IMR-90 (cell line): ENCODE measurements around the gene SRGAP3. TPM values are rescaled to one million over a fixed set of nuclear protein-coding genes. Genes with fewer than 3 reads are reported as not detected.

ENCODE experiments used
- ATAC-seq: fragments of 200-7000 bp; cut with Tn5 transposase; 2 replicates; pipeline ENCODE4 v1.9.1; 2020; ENCODE audit warnings: low read depth, mild to moderate bottlenecking, moderate library complexity
- BruUV-seq: library from RNA; stranded (reverse); fragments of 400-500 nt; replicated peaks from 2 replicates; lab custom pipeline; 2021; lab: Mats Ljungman, UMichigan
- CTCF ChIA-PET: fragments of 300-600 bp; formaldehyde crosslinking; extraction: SDS; loops from one replicate; lab custom pipeline; 2021; ENCODE audit warnings: antibody characterized with exemption; lab: Yijun Ruan, JAX
- POLR2A ChIA-PET: fragments of 300-600 bp; sonication (Branson Sonifier 250); formaldehyde crosslinking; loops from one replicate; lab custom pipeline; 2022; ENCODE audit warnings: antibody characterized with exemption; ENCODE audit not compliant: unreplicated experiment; lab: Charles Lee
- DNase-seq: peaks from one replicate; pipeline ENCODE4 v3.0.0; 2013
- H2AFZ ChIP-seq: replicated peaks from 2 replicates; pipeline ENCODE3; 2013; ENCODE audit warnings: low read length, mild to moderate bottlenecking; ENCODE audit not compliant: poor library complexity
- H2AK5ac ChIP-seq: 2 replicates; pipeline ENCODE4 v1.6.1; 2013; ENCODE audit warnings: low read depth, low read length, inconsistent platforms
- H2AK9ac ChIP-seq: replicated peaks from 2 replicates; pipeline ENCODE3; 2013; ENCODE audit warnings: mild to moderate bottlenecking, low read depth, low read length, moderate library complexity; ENCODE audit not compliant: poor library complexity
- H2BK120ac ChIP-seq: 2 replicates; pipeline ENCODE4 v1.6.1; 2013; ENCODE audit warnings: low read depth, low read length, inconsistent platforms
- H2BK15ac ChIP-seq: 3 replicates; pipeline ENCODE4 v1.6.1; 2013; ENCODE audit warnings: low read depth, low read length, inconsistent platforms
- H2BK20ac ChIP-seq: 2 replicates; pipeline ENCODE4 v1.6.1; 2013; ENCODE audit warnings: low read depth, mild to moderate bottlenecking, inconsistent platforms, low read length, moderate library complexity
- H2BK5ac ChIP-seq: 2 replicates; pipeline ENCODE4 v1.6.1; 2013; ENCODE audit warnings: mild to moderate bottlenecking, low read depth, low read length, inconsistent platforms; ENCODE audit not compliant: poor library complexity, severe bottlenecking
- H3K14ac ChIP-seq: replicated peaks from 2 replicates; pipeline ENCODE4 v1.6.1; 2013; ENCODE audit warnings: low read depth, low read length, inconsistent platforms
- H3K18ac ChIP-seq: 2 replicates; pipeline ENCODE4 v1.6.1; 2013; ENCODE audit warnings: low read depth, low read length, control low read depth
- H3K23ac ChIP-seq: 2 replicates; pipeline ENCODE4 v1.6.1; 2013; ENCODE audit warnings: low read depth, low read length, inconsistent platforms
- H3K27ac ChIP-seq: 2 replicates; pipeline ENCODE4 v1.5.1; 2013; ENCODE audit warnings: mild to moderate bottlenecking, control low read depth, low read length; ENCODE audit not compliant: insufficient read depth
- H3K27me3 ChIP-seq: 2 replicates; pipeline ENCODE4 v1.6.1; 2013; ENCODE audit warnings: low read length; ENCODE audit not compliant: control insufficient read depth, insufficient read depth
- H3K36me3 ChIP-seq: 2 replicates; pipeline ENCODE4 v1.6.1; 2013; ENCODE audit warnings: low read length, mixed read lengths; ENCODE audit not compliant: control insufficient read depth, insufficient read depth
- H3K4ac ChIP-seq: 2 replicates; pipeline ENCODE4 v1.6.1; 2013; ENCODE audit warnings: low read depth, low read length, inconsistent platforms
- H3K4me1 ChIP-seq: 2 replicates; pipeline ENCODE4 v1.6.1; 2013; ENCODE audit warnings: low read length, mixed read lengths; ENCODE audit not compliant: control insufficient read depth, insufficient read depth
- H3K4me2 ChIP-seq: 2 replicates; pipeline ENCODE4 v1.6.1; 2013; ENCODE audit warnings: low read depth, mild to moderate bottlenecking, control low read depth, low read length, moderate library complexity
- H3K4me3 ChIP-seq: 2 replicates; pipeline ENCODE4 v1.5.1; 2013; ENCODE audit warnings: low read depth, mild to moderate bottlenecking, control low read depth, low read length, moderate library complexity; ENCODE audit not compliant: insufficient read depth
- H3K56ac ChIP-seq: 2 replicates; pipeline ENCODE4 v1.6.1; 2013; ENCODE audit warnings: low read length, inconsistent platforms; ENCODE audit not compliant: insufficient read depth; ENCODE audit errors: extremely low read depth
- H3K79me1 ChIP-seq, 2 experiments: 2 replicates each; pipeline ENCODE4 v1.6.1; 2013; ENCODE audit warnings: low read length in 2 of 2, inconsistent platforms in 1 of 2, low read depth in 1 of 2
- H3K9ac ChIP-seq: 2 replicates; pipeline ENCODE4 v1.6.1; 2013; ENCODE audit warnings: low read depth, low read length, control low read depth
- H3K9me1 ChIP-seq: 2 replicates; pipeline ENCODE4 v1.6.1; 2013; ENCODE audit warnings: low read length, inconsistent platforms; ENCODE audit not compliant: insufficient read depth
- H3K9me3 ChIP-seq: 2 replicates; pipeline ENCODE4 v1.6.1; 2013; ENCODE audit warnings: low read length; ENCODE audit not compliant: control insufficient read depth, insufficient read depth
- H4K20me1 ChIP-seq: 2 replicates; pipeline ENCODE4 v1.6.1; 2013; ENCODE audit warnings: low read length, inconsistent platforms; ENCODE audit not compliant: insufficient read depth
- H4K5ac ChIP-seq: 2 replicates; pipeline ENCODE4 v1.6.1; 2013; ENCODE audit warnings: mild to moderate bottlenecking, low read depth, low read length, control low read depth
- H4K8ac ChIP-seq, 2 experiments: 2 replicates each; pipeline ENCODE4 v1.6.1; 2013; ENCODE audit warnings: low read depth in 2 of 2, low read length in 2 of 2, control low read depth in 1 of 2, inconsistent platforms in 1 of 2
- H4K91ac ChIP-seq: 2 replicates; pipeline ENCODE4 v1.6.1; 2013; ENCODE audit warnings: low read depth, low read length, inconsistent platforms; ENCODE audit not compliant: insufficient read depth
- BHLHE40 ChIP-seq: fragments of 150-350 bp; IDR thresholded peaks from 2 replicates; pipeline ENCODE4 v1.6.1; 2016; ENCODE audit warnings: mild to moderate bottlenecking, low read depth, low read length
- CEBPB ChIP-seq: IDR thresholded peaks from 2 replicates; pipeline ENCODE4 v1.6.1; 2012; ENCODE audit warnings: low read depth, low read length, improper control_type of control experiment
- CHD1 ChIP-seq: IDR thresholded peaks from 2 replicates; pipeline ENCODE4 v1.6.1; 2012; ENCODE audit warnings: low read depth, low read length, improper control_type of control experiment
- CTCF ChIP-seq: conservative IDR thresholded peaks from 2 replicates; pipeline ENCODE4 v1.5.1; 2012; ENCODE audit warnings: mild to moderate bottlenecking, low read depth, low read length, improper control_type of control experiment
- ELK1 ChIP-seq: fragments of 150-350 bp; IDR thresholded peaks from 2 replicates; pipeline ENCODE4 v1.6.1; 2016; ENCODE audit warnings: low read depth, mild to moderate bottlenecking, low read length, moderate library complexity, borderline replicate concordance
- FOS ChIP-seq: fragments of 150-350 bp; IDR thresholded peaks from 2 replicates; pipeline ENCODE4 v1.6.1; 2016; ENCODE audit warnings: low read depth, low read length
- MAFK ChIP-seq: IDR thresholded peaks from 2 replicates; pipeline ENCODE4 v1.6.1; 2012; ENCODE audit warnings: low read depth, low read length, improper control_type of control experiment
- MAZ ChIP-seq: IDR thresholded peaks from 2 replicates; pipeline ENCODE4 v1.6.1; 2012; ENCODE audit warnings: low read depth, mild to moderate bottlenecking, low read length, improper control_type of control experiment, moderate library complexity, borderline replicate concordance
- MXI1 ChIP-seq: IDR thresholded peaks from 2 replicates; pipeline ENCODE4 v1.6.1; 2012; ENCODE audit warnings: low read depth, mild to moderate bottlenecking, low read length, moderate library complexity, borderline replicate concordance
- NFE2L2 ChIP-seq: fragments of 150-350 bp; IDR thresholded peaks from 2 replicates; pipeline ENCODE4 v1.6.1; 2016; ENCODE audit warnings: low read depth, mild to moderate bottlenecking, low read length
- POLR2A ChIP-seq: IDR thresholded peaks from 2 replicates; pipeline ENCODE4 v1.6.1; 2012; ENCODE audit warnings: mild to moderate bottlenecking, low read depth, low read length
- RAD21 ChIP-seq: IDR thresholded peaks from 2 replicates; pipeline ENCODE4 v1.6.1; 2012; ENCODE audit warnings: low read length, improper control_type of control experiment
- RCOR1 ChIP-seq: IDR thresholded peaks from 2 replicates; pipeline ENCODE4 v1.6.1; 2012; ENCODE audit warnings: mild to moderate bottlenecking, low read length, improper control_type of control experiment; ENCODE audit not compliant: insufficient replicate concordance
- RFX5 ChIP-seq: IDR thresholded peaks from 2 replicates; pipeline ENCODE4 v1.8.0; 2012; ENCODE audit warnings: low read depth, mild to moderate bottlenecking, low read length, moderate library complexity
- SMC3 ChIP-seq: fragments of 150-350 bp; IDR thresholded peaks from 2 replicates; pipeline ENCODE4 v1.6.1; 2016; ENCODE audit warnings: low read depth, mild to moderate bottlenecking, antibody characterized with exemption, low read length, moderate library complexity
- USF2 ChIP-seq: fragments of 150-350 bp; IDR thresholded peaks from 2 replicates; pipeline ENCODE4 v1.6.1; 2017; ENCODE audit warnings: mild to moderate bottlenecking, antibody characterized with exemption, low read length, low read depth
- WGBS, 2 experiments: methylation state at CpG; one replicate each; pipeline versions ENCODE4 v1.1.5 to v1.1.7; 2013; ENCODE audit warnings: missing lambda C conversion rate in 2 of 2; ENCODE audit not compliant: insufficient read length in 1 of 2; ENCODE audit errors: extremely low coverage in 2 of 2; 5-methylcytosine and 5-hydroxymethylcytosine counted together
- dilution Hi-C: fragments of 300-500 bp; cut with HindIII; formaldehyde crosslinking; loops from one replicate; pipeline ENCODE4 v1.14.3; 2018; ENCODE audit warnings: low sequenced_read_pairs; ENCODE audit not compliant: unreplicated experiment
- in situ Hi-C: fragments of 300-500 bp; cut with MboI; formaldehyde crosslinking; loops from 3 replicates; pipeline ENCODE4 v1.14.3; 2019; ENCODE audit warnings: low sequenced_read_pairs, inconsistent platforms, mixed read lengths
- intact Hi-C: fragments of 100-400 bp; cut with micrococcal nuclease; formaldehyde crosslinking; loops from 2 replicates; pipeline ENCODE4 v1.10.0; 2022
- polyA plus RNA-seq, 3 experiments: library from polyadenylated mRNA; depleted of rRNA; stranded (reverse); fragments of >200 nt; gene quantifications; 2 replicates each; pipeline ENCODE4 v1.2.3, GENCODE V29; 2012; ENCODE audit warnings: low replicate concordance in 1 of 3
- total RNA-seq: library from RNA; depleted of rRNA; stranded (reverse); fragments of >200 nt; gene quantifications from 2 replicates; pipeline ENCODE4 v1.2.3, GENCODE V29; 2012

SRGAP3 gene
- total and polyA plus RNA-seq, 2 of the 4 experiments (the other 2 are of a cell fraction), result 0.68 to 1.4 TPM

- Histone ChIP-seq H2BK5ac (no peak overlapping the region), H2AK5ac (no peak overlapping the region), H3K79me1 (no peaks in the 10 kb centered on the region), H4K5ac (no peak overlapping the region), H3K9me3 (no peaks in the 10 kb centered on the region), H4K91ac (no peak overlapping the region), H2BK20ac (no peak overlapping the region), H3K9me1 (no peaks in the 10 kb centered on the region), H4K8ac (no peak overlapping the region), H2BK120ac (no peak overlapping the region), H3K23ac (no peak overlapping the region), H3K4me2 (no peak overlapping the region), H2BK15ac (no peak overlapping the region), H3K4me1 (no peaks in the 10 kb centered on the region), H3K56ac (no peak overlapping the region), H3K18ac (no peak overlapping the region), H3K4me3 (no peak overlapping the region), H2AK9ac (no peak overlapping the region), H3K14ac (no peak overlapping the region), H3K9ac (no peak overlapping the region), H3K36me3 (no peaks in the 10 kb centered on the region), H2AFZ (no peak overlapping the region), H3K27ac (no peak overlapping the region), H3K27me3 (peaks cover 14% of the 10 kb centered on the region), H4K20me1 (no peaks in the 10 kb centered on the region), H3K4ac (no peak overlapping the region)
- no peak for TF ChIP-seq RCOR1
- no peak for TF ChIP-seq MAZ
- TF ChIP-seq CTCF, result no peak
- no peak for TF ChIP-seq SMC3
- no peak for TF ChIP-seq FOS
- no peak for TF ChIP-seq ELK1
- no peak for TF ChIP-seq CEBPB
- no peak for TF ChIP-seq USF2
- TF ChIP-seq MAFK, result no peak
- TF ChIP-seq NFE2L2, result no peak
- no peak for TF ChIP-seq RAD21
- TF ChIP-seq POLR2A, result no peak
- TF ChIP-seq MXI1, result no peak
- TF ChIP-seq CHD1, result no peak
- TF ChIP-seq BHLHE40, result no peak
- no peak for TF ChIP-seq RFX5
- ATAC-seq (no peak), DNase-seq (no peak)
- BruUV-seq, result no TSS peak
- POLR2A ChIA-PET, result no interaction called here
- dilution Hi-C loops (no loop called here), in situ Hi-C loops (no loop called here), intact Hi-C loops (no loop called here)
- WGBS, 2 experiments, result no CpG with 5 or more reads among the region's 1 CpG
- CTCF ChIA-PET, result no interaction called here
Observed at GRCh38 chr3:9244495-9245183, 4.8 kb downstream of the SRGAP3 start.
